CD4-positive, alpha-beta T cell (primary cell): ENCODE results near the gene CDK14. TPM values are rescaled to one million over a fixed set of nuclear protein-coding genes. Genes with fewer than 3 reads are reported as not detected.

Experiments used
- ATAC-seq: fragments of 200-7000 bp; cut with Tn5 transposase; one replicate; pipeline ENCODE4 v1.10.0; 2022; ENCODE audit warnings: mild to moderate bottlenecking; ENCODE audit not compliant: poor library complexity
- CTCF ChIA-PET: fragments of 350-600 bp; sonication (Branson Sonifier 250); formaldehyde crosslinking; loops from one replicate; lab custom pipeline; 2021; ENCODE audit warnings: antibody characterized with exemption, inconsistent platforms; lab: Charles Lee
- POLR2A ChIA-PET: fragments of 350-600 bp; sonication (Branson Sonifier 250); formaldehyde crosslinking; loops from one replicate; lab custom pipeline; 2021; ENCODE audit warnings: antibody characterized with exemption, inconsistent platforms; lab: Charles Lee
- DNase-seq, 14 experiments: peaks; one replicate each; pipeline ENCODE4 v3.0.0-alpha.2; 2013 to 2020; ENCODE audit warnings: mixed read lengths in 2 of 14
- H3K27ac ChIP-seq, 2 donors: one replicate each; pipeline versions ENCODE4 v1.5.1 to v1.7.0; 2013; ENCODE audit warnings: low read length in 2 of 2, low read depth in 1 of 2, mild to moderate bottlenecking in 1 of 2
- H3K27me3 ChIP-seq, 2 experiments: 1 replicate in 1 of 2; 2 replicates in 1 of 2; pipeline versions ENCODE4 v1.6.1 to v1.7.0; 2013; ENCODE audit warnings: low read length in 2 of 2, control low read depth in 1 of 2, mild to moderate bottlenecking in 1 of 2, moderate library complexity in 1 of 2; ENCODE audit not compliant: insufficient read depth in 2 of 2, control insufficient read depth in 1 of 2
- H3K36me3 ChIP-seq: one replicate; pipeline ENCODE4 v1.6.1; 2013; ENCODE audit warnings: low read length, control low read depth; ENCODE audit not compliant: insufficient read depth
- H3K4me1 ChIP-seq: one replicate; pipeline ENCODE4 v1.6.1; 2013; ENCODE audit warnings: low read length, control low read depth; ENCODE audit not compliant: insufficient read depth
- H3K4me3 ChIP-seq: one replicate; pipeline ENCODE4 v1.5.1; 2013; ENCODE audit warnings: mild to moderate bottlenecking, low read length, moderate library complexity
- H3K9me3 ChIP-seq, 2 experiments: 1 replicate in 1 of 2; 2 replicates in 1 of 2; pipeline versions ENCODE4 v1.6.1 to v1.7.0; 2013; ENCODE audit warnings: low read length in 2 of 2, mild to moderate bottlenecking in 2 of 2, control low read depth in 1 of 2, moderate library complexity in 1 of 2; ENCODE audit not compliant: control insufficient read depth in 1 of 2, insufficient read depth in 1 of 2
- H3K27ac Mint-ChIP-seq: one replicate; pipeline ENCODE4 v1.8.0; 2020; ENCODE audit warnings: mixed read lengths
- H3K27me3 Mint-ChIP-seq: one replicate; pipeline ENCODE4 v1.8.0; 2021; ENCODE audit warnings: mixed read lengths
- H3K36me3 Mint-ChIP-seq: one replicate; pipeline ENCODE4 v1.8.0; 2021; ENCODE audit warnings: low read depth, mixed read lengths
- H3K4me1 Mint-ChIP-seq: one replicate; pipeline ENCODE4 v1.8.0; 2021; ENCODE audit warnings: low read depth, mixed read lengths
- H3K4me3 Mint-ChIP-seq: one replicate; pipeline ENCODE4 v1.8.0; 2020; ENCODE audit warnings: mild to moderate bottlenecking, mixed read lengths
- H3K9me3 Mint-ChIP-seq: one replicate; pipeline ENCODE4 v1.8.0; 2020; ENCODE audit warnings: mixed read lengths
- intact Hi-C, 2 experiments: fragments of 100-400 bp; cut with DNase I in 1 of 2; cut with micrococcal nuclease in 1 of 2; formaldehyde crosslinking; loops; one replicate each; pipeline versions ENCODE4 v1.15.1 to v1.9.0; 2023 to 2025; cut with DNase I, micrococcal nuclease
- total RNA-seq, 174 experiments: library from RNA in 2 of 174; stranded (reverse) in 2 of 174; gene quantifications; one replicate each; pipeline ENCODE4 v1.2.3 and lab custom pipeline; 2021 to 2026
- TF ChIP-seq, protein P1 (sequence below): fragments of 200-600 bp; IDR thresholded peaks from one replicate; pipeline ENCODE4 v1.8.0; 2022; ENCODE audit warnings: antibody characterized with exemption, mild to moderate bottlenecking

The CDK14 gene
- total RNA-seq, 2 experiments from 2014 or later: 0.45 to 0.47 TPM

DNA sequence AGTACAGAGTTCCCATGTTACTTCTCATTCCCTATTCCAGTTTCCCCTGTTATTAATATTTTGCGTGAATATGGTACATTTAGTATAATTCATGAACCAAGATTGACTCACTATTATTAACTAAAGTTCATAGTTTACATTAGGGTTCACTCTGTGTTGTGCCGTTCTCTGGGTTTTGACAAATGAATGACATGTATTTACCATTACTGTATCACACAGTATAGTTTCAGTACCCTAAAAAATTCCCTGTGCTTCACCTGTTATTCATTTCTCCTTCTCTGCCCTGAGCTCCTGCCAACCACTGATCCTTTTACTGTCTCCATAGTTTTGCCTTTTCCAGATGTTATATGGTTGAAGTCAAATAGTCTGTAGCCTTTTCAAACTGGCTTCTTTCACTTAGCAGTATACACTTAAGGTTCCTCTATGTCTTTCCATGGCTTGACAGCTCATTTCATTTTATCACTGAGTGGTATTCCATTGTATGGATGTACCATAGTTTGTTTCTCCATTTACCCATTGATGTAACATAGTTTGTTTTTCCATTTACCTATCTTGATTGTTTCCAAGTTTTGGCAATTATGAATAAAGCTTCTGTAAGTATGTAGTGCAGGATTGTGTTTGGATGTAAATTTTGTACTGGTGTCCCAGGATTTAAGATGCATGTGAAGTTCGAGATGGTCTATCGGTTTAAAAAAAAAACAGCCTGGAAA lies 58.8 kb downstream of the CDK14 start:
- no peak for DNase-seq
- CTCF ChIA-PET: no interaction called here
- ATAC-seq: no peak
- H3K27me3 ChIP-seq: no peaks in the 10 kb centered on the region
- H3K4me1 ChIP-seq: no peaks in the 10 kb centered on the region
- TF ChIP-seq, protein P1, sequence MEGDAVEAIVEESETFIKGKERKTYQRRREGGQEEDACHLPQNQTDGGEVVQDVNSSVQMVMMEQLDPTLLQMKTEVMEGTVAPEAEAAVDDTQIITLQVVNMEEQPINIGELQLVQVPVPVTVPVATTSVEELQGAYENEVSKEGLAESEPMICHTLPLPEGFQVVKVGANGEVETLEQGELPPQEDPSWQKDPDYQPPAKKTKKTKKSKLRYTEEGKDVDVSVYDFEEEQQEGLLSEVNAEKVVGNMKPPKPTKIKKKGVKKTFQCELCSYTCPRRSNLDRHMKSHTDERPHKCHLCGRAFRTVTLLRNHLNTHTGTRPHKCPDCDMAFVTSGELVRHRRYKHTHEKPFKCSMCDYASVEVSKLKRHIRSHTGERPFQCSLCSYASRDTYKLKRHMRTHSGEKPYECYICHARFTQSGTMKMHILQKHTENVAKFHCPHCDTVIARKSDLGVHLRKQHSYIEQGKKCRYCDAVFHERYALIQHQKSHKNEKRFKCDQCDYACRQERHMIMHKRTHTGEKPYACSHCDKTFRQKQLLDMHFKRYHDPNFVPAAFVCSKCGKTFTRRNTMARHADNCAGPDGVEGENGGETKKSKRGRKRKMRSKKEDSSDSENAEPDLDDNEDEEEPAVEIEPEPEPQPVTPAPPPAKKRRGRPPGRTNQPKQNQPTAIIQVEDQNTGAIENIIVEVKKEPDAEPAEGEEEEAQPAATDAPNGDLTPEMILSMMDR: no peak
- Mint-ChIP-seq H3K27me3 (no peaks in the 10 kb centered on the region), H3K36me3 (no peaks in the 10 kb centered on the region), H3K4me1 (no peaks in the 10 kb centered on the region), H3K4me3 (no peak overlapping the region), H3K27ac (no peak overlapping the region), H3K9me3 (peaks cover 5% of the 10 kb centered on the region)
- intact Hi-C loops: no loop called here
- POLR2A ChIA-PET: no interaction called here
- no peaks in the 10 kb centered on the region for H3K36me3 ChIP-seq
- H3K9me3 ChIP-seq: peaks cover 0 to 3% of the 10 kb centered on the region in 2 experiments
- no peak overlapping the region for H3K27ac ChIP-seq
- no peak overlapping the region for H3K4me3 ChIP-seq

DNA sequence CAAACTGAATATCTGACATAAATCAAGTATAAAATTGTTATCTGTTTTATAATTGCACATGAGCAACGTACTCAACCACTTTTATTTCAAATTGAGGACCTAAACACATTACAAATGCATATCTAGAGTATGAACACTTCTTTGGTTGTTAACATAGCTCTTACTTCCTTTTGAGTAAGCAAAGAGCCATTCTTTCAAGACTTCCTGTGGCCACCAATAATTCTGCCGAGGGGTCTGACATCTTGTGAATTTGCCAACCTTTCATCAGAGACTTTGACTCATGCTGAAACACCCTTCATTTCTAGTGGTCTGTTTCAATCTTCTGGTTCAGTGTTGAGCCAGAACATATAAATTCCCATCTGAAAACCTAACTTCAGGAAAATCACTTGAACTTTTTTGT lies 59.4 kb downstream of the CDK14 start:
- peaks cover 5% of the 10 kb centered on the region for H3K9me3 Mint-ChIP-seq
- Histone ChIP-seq H3K27me3 (no peaks in the 10 kb centered on the region), H3K27ac (no peak overlapping the region), H3K9me3 (peaks cover 0 to 3% of the 10 kb centered on the region in 2 experiments), H3K4me3 (no peak overlapping the region), H3K4me1 (no peaks in the 10 kb centered on the region), H3K36me3 (no peaks in the 10 kb centered on the region)
- no peak overlapping the region for H3K27ac Mint-ChIP-seq
- DNase-seq (no peak), ATAC-seq (no peak)
- no peaks in the 10 kb centered on the region for H3K27me3 Mint-ChIP-seq
- TF ChIP-seq, protein P1: no peak
- no peaks in the 10 kb centered on the region for H3K36me3 Mint-ChIP-seq
- ChIA-PET POLR2A (no interaction called here), CTCF (no interaction called here)
- H3K4me3 Mint-ChIP-seq: no peak overlapping the region
- intact Hi-C loops: no loop called here
- no peaks in the 10 kb centered on the region for H3K4me1 Mint-ChIP-seq

DNA sequence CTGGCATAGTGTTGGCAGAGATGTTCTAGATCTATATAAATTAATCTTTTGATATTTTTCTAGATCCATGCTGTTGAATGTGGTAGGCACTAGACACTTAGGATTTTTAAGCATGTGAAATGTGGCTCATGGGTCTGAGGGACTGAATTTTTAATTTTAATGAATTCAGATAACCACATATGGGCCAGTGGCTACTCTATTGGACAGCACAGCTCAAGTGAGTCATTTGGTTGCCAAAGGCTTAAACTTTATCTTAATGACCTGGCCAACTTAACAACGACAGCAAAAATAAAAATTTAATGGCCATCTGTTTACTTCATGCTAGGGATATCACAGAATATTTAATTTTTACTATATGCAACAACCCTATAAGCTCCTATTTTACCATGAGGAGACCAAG lies 61.4 kb downstream of the CDK14 start:
- Histone ChIP-seq H3K27me3 (no peaks in the 10 kb centered on the region), H3K9me3 (peaks cover 0 to 3% of the 10 kb centered on the region in 2 experiments), H3K4me3 (no peak overlapping the region), H3K27ac (no peak overlapping the region), H3K36me3 (no peaks in the 10 kb centered on the region), H3K4me1 (no peaks in the 10 kb centered on the region)
- intact Hi-C loops: no loop called here
- CTCF ChIA-PET: no interaction called here
- no peaks in the 10 kb centered on the region for H3K4me1 Mint-ChIP-seq
- peaks cover 5% of the 10 kb centered on the region for H3K9me3 Mint-ChIP-seq
- H3K4me3 Mint-ChIP-seq: no peak overlapping the region
- TF ChIP-seq, protein P1: no peak
- ATAC-seq (no peak), DNase-seq (no peak)
- H3K36me3 Mint-ChIP-seq: no peaks in the 10 kb centered on the region
- no peaks in the 10 kb centered on the region for H3K27me3 Mint-ChIP-seq
- H3K27ac Mint-ChIP-seq: no peak overlapping the region
- POLR2A ChIA-PET: no interaction called here
